HG03432 (cell line): ENCODE data around the gene DLL4.
"Not testable (repeated sequence)": the region's sequence is repeated elsewhere in the genome, so short reads cannot be mapped to it uniquely, and the experiment has no call there.

Source experiments
- ATAC-seq: cut with Tn5 transposase; IDR thresholded peaks from one replicate; pipeline ENCODE4 v1.9.1; 2021; ENCODE audit warnings: mild to moderate bottlenecking, moderate library complexity; ENCODE audit not compliant: unreplicated experiment

Gene DLL4

GRCh38 chr15:40958146-40958545 lies 29.0 kb downstream of the DLL4 start:
- ATAC-seq: no peak

DNA sequence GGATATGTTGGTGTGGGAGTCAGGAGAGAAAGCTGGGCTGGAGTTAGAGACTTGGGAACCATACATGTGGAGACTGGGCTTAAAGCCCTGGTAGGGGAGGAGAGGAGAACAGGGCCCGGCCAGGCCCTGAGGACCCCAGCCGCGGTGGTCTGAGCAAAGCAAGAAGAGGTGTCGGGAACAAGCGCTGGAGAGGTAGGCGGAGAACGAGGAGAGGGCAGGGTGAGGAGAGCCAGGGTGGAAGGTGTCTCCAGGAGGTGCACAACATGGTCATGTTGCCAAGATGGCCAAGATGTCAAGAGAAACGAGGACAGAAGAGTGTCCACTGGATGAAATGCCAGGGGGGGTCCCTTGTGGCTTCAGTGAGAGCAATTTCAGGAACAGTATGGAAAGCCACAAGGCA lies 29.6 kb downstream of the DLL4 start:
- ATAC-seq: no peak

DNA sequence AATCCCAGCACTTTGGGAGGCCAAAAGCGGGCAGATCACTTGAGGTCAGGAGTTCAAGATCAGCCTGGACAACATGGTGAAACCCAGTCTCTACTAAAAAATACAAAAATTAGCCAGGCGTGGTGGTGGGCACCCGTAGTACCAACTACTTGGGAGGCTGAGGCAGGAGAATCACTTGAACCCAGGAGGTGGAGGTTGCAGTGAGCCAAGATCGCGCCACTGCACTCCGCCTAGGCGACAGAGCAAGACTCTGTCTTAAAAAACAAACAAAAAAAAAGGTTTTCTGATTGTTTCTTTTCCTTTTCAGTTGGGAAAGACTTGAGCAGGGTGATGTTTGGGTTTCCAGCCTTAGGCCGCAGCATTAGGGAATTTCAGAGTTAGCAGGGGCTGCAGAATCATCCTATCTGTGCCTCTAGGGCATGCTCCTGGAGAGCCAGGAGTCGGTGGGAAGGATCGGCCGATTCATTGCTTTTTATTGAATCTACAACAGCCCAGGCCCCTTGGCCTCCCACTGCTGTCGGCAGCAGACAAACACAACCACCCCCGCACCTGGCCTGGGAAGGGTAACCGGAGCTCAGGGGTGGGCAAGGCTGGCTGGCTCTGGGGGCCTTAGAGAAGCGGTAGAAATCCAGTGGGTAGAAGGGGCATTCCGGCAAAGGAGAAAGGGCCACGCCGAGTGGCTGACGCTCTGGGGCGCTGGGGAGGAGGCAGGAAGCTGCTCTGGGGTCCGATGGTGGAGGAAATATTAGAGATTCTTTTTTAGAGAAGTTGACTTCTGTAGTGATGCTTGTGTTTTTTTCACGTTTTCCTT lies 30.4 kb downstream of the DLL4 start:
- no peak for ATAC-seq

GRCh38 chr15:40960151-40960885 lies 31.2 kb downstream of the DLL4 start:
- no peak for ATAC-seq

DNA sequence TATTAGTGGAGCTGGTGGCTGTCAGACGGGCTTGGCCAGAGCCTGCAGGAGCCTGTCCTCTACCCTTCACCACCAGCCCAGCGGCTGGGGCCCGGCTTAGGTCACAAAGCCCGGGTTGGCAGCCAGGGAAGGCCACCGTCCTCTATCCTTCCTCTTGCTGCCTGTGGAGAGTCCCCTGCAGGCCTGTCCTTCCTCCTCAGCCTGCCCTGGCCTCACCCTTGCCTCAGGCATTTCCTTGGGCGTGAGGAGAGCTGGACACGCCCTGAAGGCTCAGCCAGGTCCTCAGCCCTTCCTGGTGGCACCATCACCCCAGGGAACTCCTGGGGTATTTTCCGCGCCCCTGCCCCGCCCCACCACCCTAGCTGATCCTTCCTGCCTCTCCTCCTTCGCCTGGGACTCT lies 31.8 kb downstream of the DLL4 start:
- ATAC-seq: no peak

- not testable (repeated sequence) for ATAC-seq
Measured at GRCh38 chr15:40961740-40962139, 32.6 kb downstream of the DLL4 start.

- not testable (repeated sequence) for ATAC-seq
Measured at GRCh38 chr15:40962317-40962716, 33.2 kb downstream of the DLL4 start.

GRCh38 chr15:40963201-40963600 lies 34.1 kb downstream of the DLL4 start:
- no peak for ATAC-seq

- no peak for ATAC-seq
Measured at GRCh38 chr15:40964006-40964405, 34.9 kb downstream of the DLL4 start.

DNA sequence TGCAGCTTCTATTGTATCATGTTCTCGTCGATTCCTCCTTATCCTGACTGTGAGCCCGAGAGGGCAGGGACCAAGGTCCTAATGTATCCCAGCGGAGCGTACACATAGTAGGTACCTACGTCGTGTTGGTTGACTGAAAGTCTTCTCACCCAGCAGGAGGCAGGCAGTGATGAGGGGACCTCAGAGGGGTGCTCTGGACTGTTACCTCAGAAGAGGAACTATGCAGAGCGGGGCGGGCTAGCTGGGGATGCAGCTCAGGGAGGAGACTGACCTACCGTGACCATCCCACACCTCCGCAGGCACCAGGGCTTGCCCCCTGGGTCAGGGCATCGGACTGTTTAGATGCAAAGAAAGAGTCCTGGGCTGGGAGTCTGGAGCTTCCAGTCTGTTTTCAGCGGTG lies 35.5 kb downstream of the DLL4 start:
- no peak for ATAC-seq

DNA sequence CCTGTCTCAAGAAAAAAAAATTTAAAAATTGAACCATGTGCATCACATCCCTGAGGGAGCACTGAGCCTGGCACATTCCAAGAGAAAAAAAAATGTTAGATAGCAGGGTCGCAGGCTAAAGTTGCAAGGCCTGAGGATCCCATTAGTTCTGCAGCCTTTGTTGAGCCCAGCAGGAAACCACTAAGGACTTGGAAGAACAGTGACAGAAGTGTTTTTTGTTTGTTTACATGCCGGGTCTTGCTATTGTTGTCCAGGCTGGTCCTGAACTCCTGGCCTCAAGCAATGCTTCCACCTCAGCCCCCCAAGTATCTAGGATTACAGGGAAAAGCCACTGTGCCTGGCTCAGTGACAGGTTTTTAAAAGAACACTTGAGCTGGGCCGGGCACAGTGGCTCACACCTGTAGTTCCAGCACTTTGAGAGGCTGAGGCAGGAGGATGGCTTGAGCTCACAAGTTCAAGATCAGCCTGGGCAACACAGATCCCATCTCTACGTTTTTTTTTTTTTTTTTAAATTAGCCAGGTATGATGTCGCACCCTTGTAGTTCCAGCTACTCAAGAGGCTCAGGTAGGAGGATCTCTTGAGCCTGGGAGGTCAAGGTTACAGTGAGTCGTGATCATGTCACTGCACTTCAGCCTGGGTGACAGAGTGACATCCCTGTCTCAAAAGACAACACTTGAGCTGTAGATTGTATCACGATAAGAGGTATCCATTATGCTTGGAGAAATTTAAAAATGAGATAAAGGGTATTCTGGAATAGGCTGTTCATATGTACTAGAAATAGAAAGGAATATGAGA lies 39.3 kb downstream of the DLL4 start:
- ATAC-seq: no peak

GRCh38 chr15:40969363-40969762 lies 40.2 kb downstream of the DLL4 start:
- no peak for ATAC-seq

GRCh38 chr15:40974879-40975278 lies 45.7 kb downstream of the DLL4 start:
- ATAC-seq: no peak

- no peak for ATAC-seq
Measured at GRCh38 chr15:40976819-40977218, 47.7 kb downstream of the DLL4 start.

GRCh38 chr15:40978141-40978540 lies 49.0 kb downstream of the DLL4 start:
- no peak for ATAC-seq

DNA sequence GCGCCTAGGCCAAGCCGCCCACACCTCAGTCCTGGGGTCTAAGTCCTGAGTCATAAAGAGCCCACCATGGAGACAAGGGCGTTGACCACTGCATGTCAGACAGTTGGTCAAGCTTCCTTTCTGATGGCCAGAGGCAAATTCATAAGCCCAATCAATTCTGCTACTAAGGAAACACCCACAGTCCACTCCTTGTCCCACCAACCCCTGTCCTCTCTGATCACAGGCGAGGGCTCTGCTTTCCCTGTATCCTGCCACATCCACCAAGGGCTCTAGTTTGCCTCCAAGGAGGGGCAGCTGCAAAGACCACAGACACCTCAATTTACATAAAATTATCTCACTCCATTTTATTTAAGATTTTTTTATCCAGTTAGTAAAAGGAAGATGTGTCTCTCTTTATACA lies 49.4 kb downstream of the DLL4 start:
- ATAC-seq: no peak

DNA sequence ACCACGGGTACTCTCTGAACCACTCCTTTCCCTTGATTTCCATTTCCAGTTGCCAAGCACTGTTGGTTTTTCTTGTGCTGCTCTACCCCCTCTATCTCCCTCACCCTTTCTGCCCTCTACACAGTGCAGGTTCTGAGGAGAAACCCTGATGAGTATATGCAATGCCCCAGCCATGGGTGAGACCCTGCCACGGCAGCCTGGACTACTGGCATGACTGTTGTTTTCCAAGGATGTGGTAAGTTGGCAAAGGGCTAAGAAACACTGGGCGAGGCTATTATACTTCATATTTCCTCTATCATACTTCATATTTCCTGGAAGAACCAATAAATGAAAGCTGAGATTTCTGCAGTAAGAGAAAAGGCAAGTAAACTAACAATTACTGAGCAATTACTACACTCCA lies 52.0 kb downstream of the DLL4 start:
- ATAC-seq: no peak

GRCh38 chr15:40982855-40983254 lies 53.7 kb downstream of the DLL4 start:
- no peak for ATAC-seq

- ATAC-seq: no peak
Measured at GRCh38 chr15:40984406-40984805, 55.3 kb downstream of the DLL4 start.

- ATAC-seq: no peak
Measured at GRCh38 chr15:40984964-40985363, 55.8 kb downstream of the DLL4 start.

GRCh38 chr15:40985541-40986330 lies 56.6 kb downstream of the DLL4 start:
- no peak for ATAC-seq
